ENCODE results near the gene IL10RA.
"Not testable (repeated sequence)": the region's sequence is repeated elsewhere in the genome, so short reads cannot be mapped to it uniquely, and the experiment has no call there.

The IL10RA gene

GRCh38 chr11:117985953-117986887, at the start of gene IL10RA:
Gene IL10RA, plus strand, starts transcription at chr11:117986394. Its CDS starts 74 bp downstream, at chr11:117986468.
- peak; percentile 54 for DNase-seq (ENCODE audit: low spot score)

- no peak for DNase-seq (ENCODE audit: low spot score)
Measured at GRCh38 chr11:117936973-117937372, 49.2 kb upstream of the IL10RA start.

- no peak for DNase-seq (ENCODE audit: low spot score)
Measured at GRCh38 chr11:117940736-117941135, 45.5 kb upstream of the IL10RA start.

- no peak for DNase-seq (ENCODE audit: low spot score)
Measured at GRCh38 chr11:117941163-117941707, 45.0 kb upstream of the IL10RA start.

GRCh38 chr11:117941976-117942654, 44.1 kb upstream of the IL10RA start:
- DNase-seq (ENCODE audit: low spot score), result no peak

- DNase-seq (ENCODE audit: low spot score), result no peak
Measured at GRCh38 chr11:117944554-117944953, 41.6 kb upstream of the IL10RA start.

- DNase-seq (ENCODE audit: low spot score), result no peak
Measured at GRCh38 chr11:117945047-117945810, 41.0 kb upstream of the IL10RA start.

GRCh38 chr11:117946156-117946841, 39.9 kb upstream of the IL10RA start:
- no peak for DNase-seq (ENCODE audit: low spot score)

- DNase-seq (ENCODE audit: low spot score), result peak; percentile 85
Measured at GRCh38 chr11:117946842-117947526, 39.2 kb upstream of the IL10RA start.

- not testable (repeated sequence) for DNase-seq (ENCODE audit: low spot score)
Measured at GRCh38 chr11:117947751-117948150, 38.4 kb upstream of the IL10RA start.

GRCh38 chr11:117948466-117948865, 37.7 kb upstream of the IL10RA start:
- not testable (repeated sequence) for DNase-seq (ENCODE audit: low spot score)

GRCh38 chr11:117949062-117949461, 37.1 kb upstream of the IL10RA start:
- DNase-seq (ENCODE audit: low spot score), result no peak

GRCh38 chr11:117950301-117950700, 35.9 kb upstream of the IL10RA start:
- no peak for DNase-seq (ENCODE audit: low spot score)

- no peak for DNase-seq (ENCODE audit: low spot score)
Measured at GRCh38 chr11:117950993-117951961, 34.9 kb upstream of the IL10RA start.

- no peak for DNase-seq (ENCODE audit: low spot score)
Measured at GRCh38 chr11:117953024-117953671, 33.0 kb upstream of the IL10RA start.

- no peak for DNase-seq (ENCODE audit: low spot score)
Measured at GRCh38 chr11:117958949-117959348, 27.2 kb upstream of the IL10RA start.

- DNase-seq (ENCODE audit: low spot score), result no peak
Measured at GRCh38 chr11:117959438-117960149, 26.6 kb upstream of the IL10RA start.

GRCh38 chr11:117960406-117960805, 25.8 kb upstream of the IL10RA start:
- no peak for DNase-seq (ENCODE audit: low spot score)

Measured in hematopoietic multipotent progenitor cell treated with erythropoietin and hydrocortisone succinate and interleukin-3 and kit ligand, for 17 days (in vitro differentiated cells).